Natural killer cell (primary cell): ENCODE data around the gene DDAH1. TPM values are rescaled to one million over a fixed set of nuclear protein-coding genes. Genes with fewer than 3 reads are reported as not detected.

Source experiments
- ATAC-seq, 3 donors: fragments of 150-1000 bp in 2 of 3; fragments of 200-7000 bp in 1 of 3; cut with Tn5 transposase; 1 replicate in 1 of 3; 2 replicates in 2 of 3; pipeline ENCODE4 v1.10.0; 2021; ENCODE audit warnings: mild to moderate bottlenecking in 2 of 3, moderate library complexity in 2 of 3
- DNase-seq, 2 donors: peaks; one replicate each; pipeline versions ENCODE4 v3.0.0 to v3.0.0-alpha.2; 2013 to 2021; ENCODE audit warnings: mixed read lengths in 1 of 2
- H3K27ac ChIP-seq: one replicate; pipeline ENCODE4 v1.5.1; 2013; ENCODE audit warnings: mild to moderate bottlenecking, low read length
- H3K27me3 ChIP-seq: one replicate; pipeline ENCODE4 v1.6.1; 2013; ENCODE audit warnings: low read length; ENCODE audit not compliant: control insufficient read depth, insufficient read depth
- H3K36me3 ChIP-seq: one replicate; pipeline ENCODE4 v1.6.1; 2013; ENCODE audit warnings: low read length; ENCODE audit not compliant: control insufficient read depth, insufficient read depth
- H3K4me1 ChIP-seq: one replicate; pipeline ENCODE4 v1.6.1; 2013; ENCODE audit warnings: low read length; ENCODE audit not compliant: control insufficient read depth, insufficient read depth
- H3K4me3 ChIP-seq: one replicate; pipeline ENCODE4 v1.5.1; 2013; ENCODE audit warnings: low read length
- H3K9me3 ChIP-seq: one replicate; pipeline ENCODE4 v1.6.1; 2013; ENCODE audit warnings: low read length; ENCODE audit not compliant: control insufficient read depth, insufficient read depth
- H3K27ac Mint-ChIP-seq, 2 donors: one replicate each; pipeline ENCODE4 v1.8.0; 2022; ENCODE audit warnings: mild to moderate bottlenecking in 2 of 2, mixed read lengths in 2 of 2, moderate library complexity in 1 of 2
- H3K27me3 Mint-ChIP-seq, 2 donors: one replicate each; pipeline ENCODE4 v1.8.0; 2022; ENCODE audit warnings: low read depth in 2 of 2, mixed read lengths in 2 of 2
- H3K36me3 Mint-ChIP-seq: one replicate; pipeline ENCODE4 v1.8.0; 2022; ENCODE audit warnings: mixed read lengths
- H3K4me1 Mint-ChIP-seq, 2 donors: one replicate each; pipeline ENCODE4 v1.8.0; 2022; ENCODE audit warnings: mixed read lengths in 2 of 2
- H3K4me3 Mint-ChIP-seq: one replicate; pipeline ENCODE4 v1.8.0; 2022; ENCODE audit warnings: mild to moderate bottlenecking, moderate library complexity, mixed read lengths
- H3K9me3 Mint-ChIP-seq, 2 donors: one replicate each; pipeline ENCODE4 v1.8.0; 2022; ENCODE audit warnings: mixed read lengths in 2 of 2
- CTCF ChIP-seq: fragments of 200-600 bp; IDR thresholded peaks from one replicate; pipeline ENCODE4 v1.8.0; 2022; ENCODE audit warnings: antibody characterized with exemption
- WGBS: methylation state at CpG from one replicate; pipeline ENCODE4 v1.1.7; 2013; ENCODE audit warnings: missing lambda C conversion rate; ENCODE audit not compliant: insufficient coverage; 5-methylcytosine and 5-hydroxymethylcytosine counted together
- intact Hi-C: fragments of 100-400 bp; cut with micrococcal nuclease; formaldehyde crosslinking; loops from one replicate; pipeline ENCODE4 v1.14.2; 2022
- total RNA-seq, 4 donors: library from RNA; stranded (reverse); fragments of 120-200 nt in 1 of 4; gene quantifications; one replicate each; pipeline versions ENCODE4 v1.2.3 to v1.2.4, GENCODE V29; 2013 to 2022

The DDAH1 gene
- total RNA-seq, 3 donors from 2014 or later (not counting 1 experiment from before 2014, with no cell fraction given): 0.07 to 0.20 TPM; not detected in 1

- Mint-ChIP-seq H3K4me1 (no peaks in the 10 kb centered on the region), H3K36me3 (peaks cover 6% of the 10 kb centered on the region), H3K9me3 (peaks cover 0 to 2% of the 10 kb centered on the region in 2 donors), H3K27ac (no peak overlapping the region), H3K27me3 (peaks cover 31 to 47% of the 10 kb centered on the region in 2 donors), H3K4me3 (no peak overlapping the region)
- Histone ChIP-seq H3K27me3 (peaks cover 11% of the 10 kb centered on the region), H3K27ac (no peak overlapping the region), H3K9me3 (no peaks in the 10 kb centered on the region), H3K4me3 (no peak overlapping the region), H3K36me3 (no peaks in the 10 kb centered on the region), H3K4me1 (peaks cover 8% of the 10 kb centered on the region)
- WGBS: 91% methylated on average over 3 of the region's 3 CpGs
- TF ChIP-seq CTCF: no peak
- no peak for ATAC-seq
- intact Hi-C loops: no loop called here
- DNase-seq: no peak
Observed at GRCh38 chr1:85467929-85468540, 3.1 kb upstream of the DDAH1 start.

GRCh38 chr1:85467036-85467435 lies 2.1 kb upstream of the DDAH1 start:
- peaks cover 11% of the 10 kb centered on the region for H3K27me3 ChIP-seq
- H3K4me1 Mint-ChIP-seq: no peaks in the 10 kb centered on the region

DNA sequence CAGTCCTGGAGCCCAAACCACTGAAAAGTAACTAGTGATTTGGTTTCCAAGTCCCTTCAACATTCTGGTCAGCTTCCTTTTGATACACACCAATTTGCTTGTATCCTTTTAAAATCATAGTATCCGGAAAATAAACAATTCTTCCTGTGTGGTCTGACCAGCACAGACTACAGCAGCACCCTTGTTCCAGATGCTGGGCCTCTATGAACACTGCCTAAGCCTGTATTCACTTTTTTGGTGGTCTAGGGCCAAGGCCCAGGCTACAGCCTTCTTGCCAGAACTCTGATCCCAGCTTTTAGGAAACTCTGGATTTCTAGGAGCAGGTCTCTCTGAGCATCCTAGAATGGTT lies 801 bp upstream of the DDAH1 start:
- ATAC-seq: no peak
- TF ChIP-seq CTCF: no peak
- no peaks in the 10 kb centered on the region for H3K36me3 ChIP-seq
- peak overlapping the region; percentile 54 for H3K4me3 Mint-ChIP-seq
- peaks cover 6% of the 10 kb centered on the region for H3K36me3 Mint-ChIP-seq
- DNase-seq: no peak
- no peaks in the 10 kb centered on the region for H3K4me1 Mint-ChIP-seq
- no peak overlapping the region for H3K4me3 ChIP-seq
- no peak overlapping the region for H3K27ac Mint-ChIP-seq
- H3K9me3 Mint-ChIP-seq: peaks cover 0 to 2% of the 10 kb centered on the region in 2 donors
- H3K27me3 ChIP-seq: peaks cover 11% of the 10 kb centered on the region
- intact Hi-C loops: no loop called here
- no peaks in the 10 kb centered on the region for H3K9me3 ChIP-seq
- WGBS: 97% methylated on average over 1 of the region's 1 CpG
- peaks cover 8% of the 10 kb centered on the region for H3K4me1 ChIP-seq
- no peak overlapping the region for H3K27ac ChIP-seq
- peaks cover 39 to 58% of the 10 kb centered on the region in 2 donors for H3K27me3 Mint-ChIP-seq

More at GRCh38 chr1:85467036-85467435, 2.1 kb upstream of the DDAH1 start:
- H3K9me3 ChIP-seq: no peaks in the 10 kb centered on the region
- Mint-ChIP-seq H3K9me3 (peaks cover 0 to 2% of the 10 kb centered on the region in 2 donors), H3K36me3 (peaks cover 6% of the 10 kb centered on the region), H3K27me3 (peaks cover 40 to 55% of the 10 kb centered on the region in 2 donors), H3K27ac (no peak overlapping the region), H3K4me3 (no peak overlapping the region)
- intact Hi-C loops: no loop called here
- ATAC-seq (no peak), DNase-seq (no peak)
- H3K27ac ChIP-seq: no peak overlapping the region
- H3K4me3 ChIP-seq: no peak overlapping the region
- no peak for TF ChIP-seq CTCF
- WGBS: 100% methylated on average over 1 of the region's 5 CpGs
- H3K4me1 ChIP-seq: peaks cover 8% of the 10 kb centered on the region
- no peaks in the 10 kb centered on the region for H3K36me3 ChIP-seq
